Panc1 (cell line): ENCODE results near the gene DLG4.

Source experiments
- CTCF ChIP-seq: fragments of 450-650 bp; IDR thresholded peaks from 2 replicates; pipeline ENCODE4 v1.5.1; 2017; ENCODE audit warnings: mild to moderate bottlenecking
- POLR2AphosphoS5 ChIP-seq: IDR thresholded peaks from 2 replicates; pipeline ENCODE4 v1.6.1; 2012; ENCODE audit warnings: mild to moderate bottlenecking, low read depth, low read length, moderate library complexity
- REST ChIP-seq, 2 experiments: IDR thresholded peaks; 2 replicates each; pipeline ENCODE4 v1.6.1; 2011 to 2012; ENCODE audit warnings: low read depth in 2 of 2, control low read depth in 1 of 2, low read length in 1 of 2, mild to moderate bottlenecking in 1 of 2, moderate library complexity in 1 of 2; ENCODE audit not compliant: insufficient read depth in 1 of 2
- SIN3A ChIP-seq: IDR thresholded peaks from 2 replicates; pipeline ENCODE4 v1.6.1; 2012; ENCODE audit warnings: low read depth, mild to moderate bottlenecking, low read length, moderate library complexity, borderline replicate concordance; ENCODE audit not compliant: insufficient read depth

DNA sequence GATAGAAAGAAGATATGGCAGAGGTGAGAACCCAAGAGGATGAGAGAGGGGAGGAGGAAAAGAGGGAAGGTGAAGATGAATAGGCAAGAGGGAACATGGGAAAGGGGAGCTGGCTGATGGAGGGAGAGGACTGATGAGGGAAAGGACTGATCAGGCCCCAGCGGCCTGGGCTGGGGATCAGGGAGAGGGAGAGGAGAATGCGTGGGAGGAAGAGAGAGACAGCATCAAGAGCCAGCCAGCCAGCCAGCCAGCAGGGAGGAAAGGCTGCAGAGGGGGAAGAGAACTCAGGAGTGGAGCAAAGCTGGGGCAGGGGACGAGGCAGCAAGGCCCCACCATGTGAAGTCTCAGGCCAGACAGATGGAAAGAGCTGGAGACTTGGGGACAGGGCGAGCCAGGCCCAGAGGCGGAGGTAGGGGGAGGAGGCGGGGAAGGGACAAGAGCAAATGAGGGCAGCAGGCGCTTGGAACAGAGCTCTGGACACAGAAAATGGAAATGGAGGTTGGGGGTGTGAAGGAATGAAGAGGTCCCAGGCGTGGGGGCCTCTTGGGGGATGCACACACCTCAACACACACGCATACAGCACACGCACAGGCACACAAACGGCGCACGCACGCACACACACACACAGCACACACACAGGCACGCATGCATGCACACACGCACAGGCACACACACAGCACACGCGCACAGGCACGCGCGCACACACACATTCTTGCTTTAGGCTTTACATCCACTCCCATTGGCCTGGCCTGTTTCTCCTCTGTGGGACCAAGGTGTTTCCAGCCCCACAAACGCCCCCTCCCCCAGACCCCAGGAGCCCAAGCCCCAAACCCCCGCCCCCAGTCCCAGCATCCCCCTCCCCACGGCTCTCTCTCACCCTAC is 12.3 kb downstream of the DLG4 start:
- no peak for TF ChIP-seq CTCF
- no peak for TF ChIP-seq SIN3A
- TF ChIP-seq POLR2AphosphoS5 = no peak
- TF ChIP-seq REST (IDR thresholded peaks at IDR 0.05; ENCODE audit: insufficient read depth in 1 of 2, low read depth in 2 of 2, low read length in 1 of 2) = no peak
